GM23338 (cell line): ENCODE results near the gene PAMR1. TPM values are rescaled to one million over a fixed set of nuclear protein-coding genes. Genes with fewer than 3 reads are reported as not detected.

ENCODE experiments used
- ATAC-seq: fragments of 200-7000 bp; cut with Tn5 transposase; 3 replicates; pipeline ENCODE4 v1.9.1; 2020
- DNase-seq: peaks from one replicate; pipeline ENCODE4 v3.0.0-alpha.2; 2015; ENCODE audit warnings: low spot score
- H2AFZ ChIP-seq: fragments of 200-600 bp; sonication (generic); 2 replicates; pipeline ENCODE4 v1.8.0; 2016; ENCODE audit warnings: antibody characterized with exemption, mild to moderate bottlenecking, moderate library complexity
- H3F3A ChIP-seq: fragments of 200-600 bp; sonication (generic); replicated peaks from 2 replicates; pipeline ENCODE4 v1.8.0; 2017; ENCODE audit warnings: antibody characterized with exemption, mixed run types, low read depth
- H3K27ac ChIP-seq: fragments of 200-600 bp; sonication (generic); 2 replicates; pipeline ENCODE4 v1.6.1; 2016; ENCODE audit warnings: low read depth
- H3K27me3 ChIP-seq: fragments of 200-600 bp; sonication (generic); 2 replicates; pipeline ENCODE4 v1.8.0; 2016; ENCODE audit warnings: mild to moderate bottlenecking, mixed run types, moderate library complexity; ENCODE audit not compliant: insufficient read depth
- H3K36me3 ChIP-seq: fragments of 200-600 bp; sonication (generic); 2 replicates; pipeline ENCODE4 v1.8.0; 2016; ENCODE audit warnings: mild to moderate bottlenecking; ENCODE audit not compliant: insufficient read depth
- H3K4me1 ChIP-seq: fragments of 200-600 bp; sonication (generic); 2 replicates; pipeline ENCODE4 v1.8.0; 2016; ENCODE audit warnings: mild to moderate bottlenecking, moderate library complexity; ENCODE audit not compliant: insufficient read depth
- H3K4me2 ChIP-seq: fragments of 200-600 bp; sonication (generic); 2 replicates; pipeline ENCODE4 v1.7.1; 2017; ENCODE audit warnings: mixed run types
- H3K4me3 ChIP-seq: fragments of 200-600 bp; sonication (generic); 2 replicates; pipeline ENCODE4 v1.6.1; 2016; ENCODE audit warnings: mixed run types
- H3K79me2 ChIP-seq: fragments of 200-600 bp; sonication (generic); replicated peaks from 2 replicates; pipeline ENCODE4 v1.8.0; 2017; ENCODE audit warnings: mild to moderate bottlenecking; ENCODE audit not compliant: insufficient read depth
- H3K9me2 ChIP-seq: fragments of 200-600 bp; sonication (generic); 2 replicates; pipeline ENCODE4 v1.8.0; 2017; ENCODE audit not compliant: insufficient read depth
- H4K20me1 ChIP-seq: fragments of 200-600 bp; sonication (generic); replicated peaks from 2 replicates; pipeline ENCODE4 v1.8.0; 2017; ENCODE audit warnings: mild to moderate bottlenecking; ENCODE audit not compliant: insufficient read depth
- H3K27ac Mint-ChIP-seq: 2 replicates; pipeline ENCODE4 v1.8.0; 2020; ENCODE audit warnings: inconsistent platforms, mild to moderate bottlenecking, moderate library complexity, mixed read lengths
- H3K27me3 Mint-ChIP-seq: 3 replicates; pipeline ENCODE4 v1.8.0; 2022; ENCODE audit warnings: low read depth, mild to moderate bottlenecking, moderate library complexity, mixed read lengths, inconsistent platforms; ENCODE audit not compliant: insufficient read depth, poor library complexity
- H3K36me3 Mint-ChIP-seq: 3 replicates; pipeline ENCODE4 v1.8.0; 2021; ENCODE audit warnings: low read depth, mild to moderate bottlenecking, inconsistent platforms, moderate library complexity, mixed read lengths
- H3K4me1 Mint-ChIP-seq: 3 replicates; pipeline ENCODE4 v1.8.0; 2020; ENCODE audit warnings: mild to moderate bottlenecking, inconsistent platforms, mixed read lengths
- H3K4me3 Mint-ChIP-seq: 3 replicates; pipeline ENCODE4 v1.8.0; 2021; ENCODE audit warnings: moderate library complexity, mild to moderate bottlenecking, inconsistent platforms, mixed read lengths
- H3K9me3 Mint-ChIP-seq: 3 replicates; pipeline ENCODE4 v1.8.0; 2020; ENCODE audit warnings: moderate library complexity, mild to moderate bottlenecking, inconsistent platforms, mixed read lengths
- CREB1 ChIP-seq: fragments of 250-450 bp; sonication (Bioruptor Pico); IDR thresholded peaks from 2 replicates; pipeline ENCODE4 v1.5.0; 2020; ENCODE audit warnings: low read depth, mild to moderate bottlenecking, moderate library complexity
- CTCF ChIP-seq, 2 experiments: fragments of 200-600 bp in 1 of 2; sonication (generic) in 1 of 2; conservative IDR thresholded peaks; 2 replicates each; pipeline versions ENCODE4 v1.5.1 to v1.6.1; 2016 to 2017; ENCODE audit warnings: antibody characterized with exemption in 2 of 2, low read depth in 2 of 2, mild to moderate bottlenecking in 2 of 2, moderate library complexity in 1 of 2
- EZH2 ChIP-seq: fragments of 200-600 bp; sonication (generic); IDR thresholded peaks from one replicate; pipeline ENCODE4 v1.8.0; 2017; ENCODE audit warnings: antibody characterized with exemption, mild to moderate bottlenecking, low read depth; ENCODE audit not compliant: unreplicated experiment
- EZH2phosphoT487 ChIP-seq: fragments of 200-600 bp; sonication (generic); IDR thresholded peaks from one replicate; pipeline ENCODE4 v1.8.1; 2018; ENCODE audit warnings: antibody characterized with exemption; ENCODE audit not compliant: unreplicated experiment
- JUNB ChIP-seq: IDR thresholded peaks from one replicate; pipeline ENCODE4 v1.6.1; 2016; ENCODE audit warnings: antibody characterized with exemption; ENCODE audit not compliant: unreplicated experiment
- NANOG ChIP-seq: IDR thresholded peaks from 2 replicates; pipeline ENCODE4 v1.6.1; 2016; ENCODE audit warnings: antibody characterized with exemption, borderline replicate concordance
- POLR2AphosphoS5 ChIP-seq: IDR thresholded peaks from 2 replicates; pipeline ENCODE4 v1.6.1; 2016; ENCODE audit warnings: antibody characterized with exemption, low read depth
- REST ChIP-seq: IDR thresholded peaks from one replicate; pipeline ENCODE4 v1.6.1; 2018; ENCODE audit warnings: antibody characterized with exemption; ENCODE audit not compliant: unreplicated experiment
- STAT1 ChIP-seq: IDR thresholded peaks from one replicate; pipeline ENCODE4 v1.6.1; 2016; ENCODE audit warnings: antibody characterized with exemption; ENCODE audit not compliant: unreplicated experiment
- ZNF114 ChIP-seq: fragments of 250-450 bp; sonication (Bioruptor Pico); IDR thresholded peaks from 2 replicates; pipeline ENCODE4 v1.5.0; 2020; ENCODE audit warnings: mild to moderate bottlenecking, moderate library complexity
- ZNF331 ChIP-seq: fragments of 250-450 bp; sonication (Bioruptor Pico); IDR thresholded peaks from 2 replicates; pipeline ENCODE4 v1.5.0; 2020; ENCODE audit warnings: low read depth, mild to moderate bottlenecking, moderate library complexity
- ZNF462 ChIP-seq: fragments of 250-450 bp; sonication (Bioruptor Pico); IDR thresholded peaks from 2 replicates; pipeline ENCODE4 v1.5.0; 2020; ENCODE audit warnings: mild to moderate bottlenecking, moderate library complexity
- polyA plus RNA-seq: library from polyadenylated mRNA; unstranded; fragments of >200 nt; fragmentation: Nextera tagmentation; extraction: Ambion mirVana; gene quantifications from 2 replicates; pipeline ENCODE4 v1.2.1, GENCODE V29; 2016
- total RNA-seq: library from RNA; depleted of rRNA; stranded (reverse); fragments of >200 nt; shearing (Covaris generic); gene quantifications from 2 replicates; pipeline ENCODE4 v1.2.3, GENCODE V29; 2014

Gene PAMR1
- total and polyA plus RNA-seq, 2 experiments from 2014 or later, result 1.6 to 3.1 TPM

GRCh38 chr11:35433588-35433987 is 91.8 kb downstream of the PAMR1 start:
- H3K27ac Mint-ChIP-seq, result no peak overlapping the region
- TF ChIP-seq ZNF114 (CRISPR knock-in tag), result no peak
- no peak for TF ChIP-seq POLR2AphosphoS5
- TF ChIP-seq EZH2phosphoT487, result no peak
- no peak for TF ChIP-seq ZNF331
- no peak for TF ChIP-seq STAT1
- TF ChIP-seq ZNF462 (CRISPR knock-in tag), result no peak
- TF ChIP-seq EZH2, result no peak
- no peak for TF ChIP-seq CREB1 (CRISPR knock-in tag)
- no peak for TF ChIP-seq CTCF (conservative IDR thresholded peaks at IDR 0.05; ENCODE audit: low read depth in 2 of 2)
- no peak for TF ChIP-seq NANOG
- no peak for TF ChIP-seq REST
- no peak for TF ChIP-seq JUNB
- H3K4me1 Mint-ChIP-seq, result no peaks in the 10 kb centered on the region
- H3K4me3 ChIP-seq, result no peak overlapping the region
- no peaks in the 10 kb centered on the region for H3K27me3 ChIP-seq
- DNase-seq (no peak), ATAC-seq (no peak)
- H3K4me1 ChIP-seq, result no peaks in the 10 kb centered on the region
- no peaks in the 10 kb centered on the region for H3K9me2 ChIP-seq
- H3K27me3 Mint-ChIP-seq, result no peaks in the 10 kb centered on the region
- no peaks in the 10 kb centered on the region; the same call in 2 of the 3 replicates for H3K9me3 Mint-ChIP-seq
- H4K20me1 ChIP-seq, result no peaks in the 10 kb centered on the region
- H3K4me3 Mint-ChIP-seq, result no peak overlapping the region
- no peaks in the 10 kb centered on the region for H3F3A ChIP-seq
- no peak overlapping the region for H3K27ac ChIP-seq
- H2AFZ ChIP-seq, result no peak overlapping the region
- no peak overlapping the region for H3K4me2 ChIP-seq
- H3K79me2 ChIP-seq, result no peaks in the 10 kb centered on the region
- H3K36me3 ChIP-seq, result no peaks in the 10 kb centered on the region
- no peaks in the 10 kb centered on the region for H3K36me3 Mint-ChIP-seq
